HG03139 (cell line): ENCODE measurements around the gene MAD1L1.

Experiments
- ATAC-seq: cut with Tn5 transposase; IDR thresholded peaks from one replicate; pipeline ENCODE4 v1.9.1; 2021; ENCODE audit not compliant: unreplicated experiment

MAD1L1 gene

DNA sequence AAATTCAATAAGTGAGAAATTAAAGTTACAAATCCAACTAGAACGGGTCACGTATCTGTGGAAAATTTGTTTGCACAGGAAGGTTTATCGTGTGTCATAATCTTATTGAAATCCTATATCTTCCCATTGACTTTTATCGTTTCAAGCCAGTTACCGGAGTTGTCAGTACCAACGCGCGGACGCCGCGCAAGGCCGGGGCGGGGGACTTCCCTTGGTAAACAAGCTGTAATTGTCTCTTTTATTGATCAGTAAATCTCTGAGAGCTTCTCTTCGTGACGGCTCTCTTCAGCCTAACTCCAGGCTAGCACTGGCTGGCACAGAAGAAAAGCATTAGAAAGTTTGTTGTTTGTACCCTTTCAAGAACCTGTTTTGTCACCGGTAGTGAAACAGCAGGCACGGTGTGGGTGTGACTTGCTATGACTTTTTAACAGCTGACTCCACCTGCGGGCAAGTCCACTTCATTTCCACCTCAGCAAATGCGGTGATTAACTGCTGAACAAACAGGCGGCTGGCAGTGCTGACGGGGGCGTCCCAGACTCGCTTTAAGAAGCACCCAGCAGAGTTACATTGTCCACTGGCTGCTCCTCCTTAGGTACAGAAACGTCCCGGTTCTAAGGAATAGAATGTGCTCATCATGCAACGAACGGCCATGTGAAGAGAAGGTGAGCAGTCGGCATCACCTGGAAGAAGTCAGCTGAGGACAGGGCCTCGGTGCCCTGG lies 215.8 kb downstream of the MAD1L1 start:
- ATAC-seq = no peak

DNA sequence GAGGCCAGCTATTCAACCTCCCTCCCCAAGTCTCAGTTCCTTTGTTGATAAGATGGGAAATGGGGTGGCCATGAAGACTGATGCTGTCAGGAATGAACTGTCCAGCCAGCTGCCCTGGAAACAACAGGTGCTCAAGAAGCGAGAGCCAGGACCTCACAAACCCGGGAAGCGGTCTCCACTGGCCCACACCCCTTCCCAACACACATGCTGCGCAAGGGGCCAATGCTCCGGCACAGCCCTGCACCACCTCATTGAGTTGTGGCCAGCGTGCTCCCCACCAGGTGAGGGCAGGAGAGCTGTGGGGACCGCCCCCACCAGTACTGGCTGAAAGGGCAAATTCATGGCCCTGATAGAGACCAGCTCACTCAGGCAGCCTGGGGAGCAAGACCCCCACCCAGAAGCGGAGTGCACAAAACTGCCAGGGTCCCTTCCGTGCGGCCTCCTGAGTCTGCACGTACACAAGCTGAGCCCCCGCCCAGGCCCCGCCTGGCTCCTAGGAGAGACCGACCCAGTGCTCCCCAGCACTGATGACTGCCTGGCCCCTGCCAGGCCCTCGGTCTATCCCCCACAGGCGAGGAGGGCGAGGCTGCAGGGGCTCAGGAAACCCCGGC lies 216.6 kb downstream of the MAD1L1 start:
- ATAC-seq = no peak

DNA sequence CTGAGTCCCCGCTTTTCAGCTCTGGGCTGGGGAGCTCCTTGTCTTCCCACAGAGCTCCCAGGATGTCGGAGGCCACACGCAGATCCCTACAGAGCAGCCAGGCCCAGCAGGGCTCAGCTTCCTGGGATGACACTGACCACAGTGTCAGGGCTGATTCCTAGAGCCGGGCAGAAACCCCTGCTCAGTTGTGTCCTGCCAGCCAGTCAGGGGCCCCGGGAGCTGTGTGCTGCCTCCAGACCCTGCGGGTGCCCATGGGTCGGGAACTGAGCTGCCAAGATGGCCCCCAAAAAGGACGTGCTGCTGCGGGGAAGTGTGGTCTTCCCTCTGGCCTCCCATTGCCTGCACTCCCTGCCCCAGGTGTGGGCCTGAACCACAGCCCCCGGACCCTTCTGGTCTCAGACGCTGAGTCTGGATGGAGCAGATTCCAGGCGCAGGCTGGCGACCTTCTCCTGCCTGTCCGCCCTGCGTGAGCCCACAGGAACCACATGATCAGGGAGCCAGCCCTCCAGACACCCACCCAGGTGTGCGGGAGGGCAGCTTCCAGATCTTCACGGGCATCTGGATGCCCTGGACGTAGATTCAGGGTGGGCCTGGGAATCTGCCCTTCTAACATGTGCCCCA lies 217.4 kb downstream of the MAD1L1 start:
- ATAC-seq = no peak

DNA sequence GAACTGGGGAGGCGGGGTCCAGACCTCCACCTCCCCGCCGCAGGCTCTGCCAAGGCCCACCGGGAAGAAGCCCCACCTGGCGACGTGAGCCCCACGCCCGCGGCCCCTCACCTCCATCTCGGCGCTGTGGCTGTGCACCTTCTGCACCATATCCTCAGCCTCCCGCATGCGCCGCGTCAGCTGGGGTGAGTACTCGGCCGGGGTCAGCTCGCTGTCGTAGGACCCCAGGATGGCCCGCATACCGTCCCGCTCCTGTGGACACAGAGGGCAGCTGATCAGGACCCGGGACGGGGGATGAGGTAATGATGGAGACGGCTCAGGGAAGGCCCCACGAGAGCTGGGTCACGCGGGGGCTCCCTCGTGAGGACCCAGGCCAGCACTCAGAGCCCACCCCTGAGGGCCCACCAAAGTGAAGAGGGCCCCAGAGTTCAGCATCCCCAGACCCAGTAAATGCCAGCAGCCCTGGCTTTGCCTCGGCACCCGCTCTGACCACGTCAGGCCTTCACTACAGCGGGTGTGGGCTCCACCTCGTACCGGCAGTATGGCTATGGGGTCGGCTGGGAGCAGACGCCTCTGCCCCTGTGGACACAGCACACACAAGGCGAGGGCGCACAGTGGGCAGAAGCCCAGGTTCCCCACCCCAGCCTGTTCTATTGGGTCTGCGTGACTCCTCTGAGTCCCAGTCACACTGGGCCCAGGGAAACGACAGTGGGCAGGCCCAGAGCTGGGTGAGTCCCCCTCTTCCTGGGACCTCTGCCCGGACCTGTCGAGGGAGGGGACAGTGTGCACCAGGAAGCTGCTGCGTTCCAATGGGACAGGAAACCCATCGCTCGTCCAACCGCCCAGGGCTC lies 218.1 kb downstream of the MAD1L1 start:
- ATAC-seq = no peak

DNA sequence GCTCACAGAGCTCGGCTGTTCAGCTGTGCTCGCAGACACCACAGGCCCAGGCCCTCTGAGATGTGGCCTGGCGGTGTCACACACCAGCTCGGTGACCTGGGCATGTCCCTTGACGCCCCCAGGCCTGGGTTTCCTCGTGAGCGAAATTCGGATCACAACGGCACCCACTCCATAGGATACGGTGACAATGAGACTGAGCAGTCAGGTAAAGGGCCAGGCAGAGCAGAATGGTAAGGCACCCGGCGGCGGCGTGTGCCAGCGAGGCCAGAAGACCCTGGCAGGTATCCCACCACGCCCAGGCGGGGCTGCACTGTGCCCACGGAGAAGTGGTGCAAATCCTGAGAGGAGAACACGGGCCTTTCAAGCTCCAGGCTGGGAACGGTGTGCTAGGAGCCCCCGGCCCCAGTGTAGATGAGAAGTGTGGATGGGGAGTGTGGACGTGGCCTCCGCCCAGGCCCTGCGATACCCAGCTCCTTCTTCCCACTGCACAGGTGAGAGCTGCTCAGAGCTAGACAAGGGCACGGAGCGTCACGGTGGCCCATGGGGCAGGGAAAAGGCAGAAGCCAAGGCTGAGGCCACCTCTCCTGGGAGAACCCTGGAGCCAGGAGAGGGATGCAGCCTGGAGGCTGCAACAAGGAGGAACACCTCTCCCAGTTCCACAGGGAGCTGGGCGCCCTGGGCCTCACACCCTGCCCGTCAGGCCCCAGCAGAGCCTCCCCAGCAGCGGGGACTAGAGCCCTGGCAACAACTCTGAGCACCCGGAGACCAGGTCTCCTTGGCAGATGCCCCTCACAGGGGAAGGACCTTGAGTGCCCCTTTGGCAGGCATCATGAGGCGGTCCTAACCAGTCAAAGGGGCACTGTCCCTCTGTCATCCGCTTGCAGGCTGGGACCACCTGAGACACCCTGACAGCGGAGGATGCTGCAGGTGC lies 219.1 kb downstream of the MAD1L1 start:
- ATAC-seq = no peak

DNA sequence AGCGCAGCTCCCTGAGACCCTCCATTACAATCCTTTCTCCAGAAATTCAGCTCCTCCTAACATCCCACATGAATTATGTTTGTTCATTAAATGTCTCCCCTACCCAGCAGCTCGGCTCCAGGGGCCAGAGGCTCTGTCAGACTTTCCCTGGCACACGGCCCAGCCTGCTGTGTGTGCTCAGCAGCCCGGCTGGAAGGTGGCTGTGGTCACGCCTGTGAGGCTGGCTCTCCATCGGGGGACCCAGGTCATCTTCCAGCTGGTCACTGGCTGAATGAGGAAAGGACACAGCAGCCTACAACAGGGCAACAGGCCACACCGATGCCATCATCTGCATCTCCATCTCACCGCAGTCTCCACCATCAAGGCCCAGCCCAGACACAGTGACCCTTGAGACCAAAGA lies 219.8 kb downstream of the MAD1L1 start:
- ATAC-seq = no peak

DNA sequence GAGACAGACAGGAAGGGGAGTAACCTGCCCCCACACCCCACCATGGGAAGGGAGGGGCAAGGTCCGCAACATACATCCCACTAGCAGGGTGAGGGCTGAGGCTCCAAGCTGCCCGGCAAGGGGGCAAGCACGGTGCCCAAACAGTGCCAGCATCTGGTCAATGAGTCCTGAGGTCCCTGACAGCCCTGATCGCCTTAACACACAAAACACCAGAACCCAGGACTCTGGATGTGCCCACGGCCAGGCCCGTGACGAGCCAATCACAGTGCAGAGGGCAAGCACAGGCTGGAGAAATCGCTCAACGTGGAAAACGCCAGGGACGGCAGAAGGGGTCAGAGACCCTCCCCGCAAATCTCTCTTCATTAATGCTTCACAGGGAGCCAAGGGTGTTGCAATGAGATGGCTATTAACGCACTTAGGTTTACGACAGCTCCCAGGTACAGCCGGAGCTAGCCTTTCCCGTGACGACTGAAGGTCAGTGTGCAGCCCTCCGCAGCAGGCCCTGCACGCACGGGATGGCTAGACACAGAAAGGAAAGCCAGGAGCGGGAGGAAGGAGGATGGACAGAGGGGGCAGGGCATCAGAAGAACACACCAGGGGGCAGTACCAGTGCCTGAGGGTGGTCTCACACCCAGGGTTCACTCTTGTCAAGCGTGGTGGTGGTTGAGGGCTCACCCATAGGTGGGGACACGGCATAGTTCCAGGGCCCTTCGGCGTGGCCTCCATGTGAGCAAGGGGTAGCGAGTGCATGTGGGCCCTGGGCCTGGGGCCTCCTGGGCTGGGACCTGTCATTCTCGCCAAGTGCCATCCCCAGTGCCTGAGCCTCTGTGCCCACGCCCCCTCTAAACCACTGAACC lies 220.5 kb downstream of the MAD1L1 start:
- no peak for ATAC-seq

DNA sequence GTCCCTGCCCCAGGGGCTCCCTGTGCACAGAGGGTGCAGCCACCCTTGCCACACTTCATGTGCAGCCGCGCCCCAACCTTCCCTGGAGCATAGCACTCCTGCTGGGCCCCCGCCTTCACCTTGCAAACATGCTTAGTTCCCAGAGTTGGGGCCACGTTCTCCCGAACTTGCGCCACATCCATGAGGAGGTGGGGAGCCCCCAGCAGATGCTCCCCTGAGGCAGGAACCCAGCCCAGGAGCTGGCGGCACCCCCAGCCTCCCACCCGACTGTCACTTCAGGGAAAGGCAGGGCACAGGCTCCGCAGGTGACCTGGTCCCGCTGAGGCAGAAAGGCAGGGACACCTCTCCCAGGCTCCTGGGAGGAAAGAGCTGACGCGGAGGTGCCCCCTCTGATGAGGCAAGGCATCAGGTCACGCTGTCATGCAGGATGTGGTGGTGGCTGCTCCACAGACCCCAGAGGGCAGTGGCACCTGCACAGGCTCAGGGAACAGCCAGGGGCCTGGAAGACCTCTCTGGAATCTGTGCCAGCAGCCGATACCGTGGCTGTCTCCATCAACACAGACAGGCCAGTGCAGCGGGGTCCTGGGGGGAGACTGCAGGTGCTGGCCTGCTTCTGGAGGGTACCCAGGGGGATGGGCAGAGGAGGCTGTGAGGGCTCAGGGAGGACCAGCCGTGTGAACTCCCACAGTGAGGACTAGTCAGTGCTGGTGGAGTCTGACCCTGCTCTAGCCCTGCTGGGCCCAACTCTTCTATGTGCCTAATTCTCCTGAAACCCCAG lies 221.3 kb downstream of the MAD1L1 start:
- ATAC-seq = no peak

DNA sequence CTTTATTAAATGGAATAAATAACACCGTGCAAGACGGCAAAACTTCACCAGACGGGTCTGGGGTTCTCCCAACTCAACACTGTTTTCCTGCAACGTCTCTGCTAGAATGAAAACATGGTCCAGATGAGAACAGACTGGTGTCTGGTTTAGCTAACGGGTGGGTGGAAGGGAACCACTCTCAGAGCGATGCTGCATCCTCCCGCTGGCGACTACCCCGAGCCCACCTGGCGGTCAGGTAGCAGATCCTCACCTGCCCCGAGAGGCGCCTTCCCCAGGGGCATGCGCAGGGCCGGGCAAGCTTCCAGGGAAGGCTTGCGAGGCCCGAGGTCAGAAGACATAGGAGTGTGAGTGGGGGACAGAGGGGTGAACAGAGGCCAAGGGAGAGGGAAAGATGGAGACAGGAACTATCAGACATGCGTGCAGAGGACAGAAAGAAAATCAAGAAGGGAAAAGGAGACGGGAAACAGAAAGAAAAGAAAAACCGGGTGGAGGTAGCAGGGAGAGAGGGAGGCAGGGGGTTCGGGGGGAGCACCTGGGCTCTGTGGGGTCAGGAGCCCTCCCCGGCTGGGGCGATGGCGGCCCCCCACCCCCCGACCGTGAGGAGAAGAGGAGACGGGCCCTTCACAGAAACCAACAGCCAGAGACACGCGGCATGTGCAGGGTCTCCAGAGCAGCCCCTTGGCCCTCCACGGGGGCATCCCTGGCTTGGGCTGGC lies 222.0 kb downstream of the MAD1L1 start:
- ATAC-seq = no peak

DNA sequence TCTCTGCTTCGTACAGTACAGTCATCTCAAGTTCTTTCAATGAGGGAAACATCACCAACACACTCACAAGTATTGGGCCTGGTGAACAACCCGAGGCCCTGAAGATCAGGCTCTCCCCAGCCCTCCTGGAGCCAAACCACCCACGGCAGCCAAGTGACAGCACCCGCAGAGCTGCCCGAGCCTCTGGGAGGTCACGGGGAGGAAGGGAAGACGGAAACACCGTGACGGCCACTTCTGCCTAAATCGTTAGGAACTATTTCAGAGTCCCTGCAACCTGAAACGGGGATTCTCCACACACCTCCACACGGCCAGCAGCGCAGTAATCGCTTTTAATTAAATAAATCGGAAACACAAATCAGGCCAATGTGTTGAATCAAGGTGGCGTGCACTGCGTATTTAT lies 222.6 kb downstream of the MAD1L1 start:
- ATAC-seq = no peak

DNA sequence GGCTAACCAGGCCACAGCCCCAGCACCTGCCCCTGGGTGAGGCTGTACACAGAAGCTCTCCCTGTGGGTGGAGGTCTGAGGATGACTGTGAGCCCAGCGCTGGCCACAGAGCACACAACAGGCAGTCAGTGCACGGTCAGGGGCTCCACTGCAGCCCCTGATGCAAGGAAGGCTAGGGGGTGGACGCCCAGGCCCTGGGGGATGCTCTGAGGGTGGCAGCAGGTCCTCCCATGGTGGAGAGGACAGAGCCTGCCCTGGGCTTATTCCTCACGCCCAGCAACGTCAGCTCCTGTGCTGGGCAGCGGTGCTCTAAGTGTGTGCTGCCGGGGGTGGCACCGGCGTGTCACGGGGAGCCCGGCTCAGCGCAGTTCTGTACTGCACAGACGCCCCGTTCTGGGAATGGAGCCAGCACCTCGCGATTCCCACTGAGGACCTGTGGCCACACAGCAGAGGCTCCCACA lies 223.2 kb downstream of the MAD1L1 start:
- ATAC-seq = no peak

DNA sequence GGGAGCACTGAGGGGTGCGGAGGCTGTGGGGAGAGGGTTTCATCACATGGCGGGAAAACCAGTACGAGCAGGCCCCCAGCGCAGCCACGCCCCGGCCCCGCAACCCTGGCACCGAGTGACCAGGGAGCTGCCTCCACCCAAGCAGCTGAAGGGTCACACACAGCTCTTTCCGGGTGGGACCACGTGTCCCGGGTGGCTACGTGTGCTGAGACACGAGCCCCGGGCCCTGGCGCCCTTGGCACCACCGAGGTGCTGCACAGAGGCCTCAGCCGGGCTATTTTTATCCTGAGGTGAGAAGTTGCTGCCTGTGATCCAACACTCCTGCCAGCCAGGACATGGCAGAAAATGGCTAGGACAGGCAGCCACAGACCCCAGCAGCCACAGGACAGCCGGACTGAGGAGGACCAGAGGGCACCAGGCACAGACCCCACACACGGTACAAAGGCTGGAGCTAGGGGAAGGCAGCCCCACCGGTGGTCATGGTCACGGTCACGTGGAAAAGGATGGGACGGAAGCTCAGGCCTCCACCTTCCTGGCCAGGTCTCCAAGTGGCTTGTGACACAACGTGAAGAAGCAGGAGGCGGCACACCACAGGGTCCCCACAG lies 223.7 kb downstream of the MAD1L1 start:
- ATAC-seq = no peak

DNA sequence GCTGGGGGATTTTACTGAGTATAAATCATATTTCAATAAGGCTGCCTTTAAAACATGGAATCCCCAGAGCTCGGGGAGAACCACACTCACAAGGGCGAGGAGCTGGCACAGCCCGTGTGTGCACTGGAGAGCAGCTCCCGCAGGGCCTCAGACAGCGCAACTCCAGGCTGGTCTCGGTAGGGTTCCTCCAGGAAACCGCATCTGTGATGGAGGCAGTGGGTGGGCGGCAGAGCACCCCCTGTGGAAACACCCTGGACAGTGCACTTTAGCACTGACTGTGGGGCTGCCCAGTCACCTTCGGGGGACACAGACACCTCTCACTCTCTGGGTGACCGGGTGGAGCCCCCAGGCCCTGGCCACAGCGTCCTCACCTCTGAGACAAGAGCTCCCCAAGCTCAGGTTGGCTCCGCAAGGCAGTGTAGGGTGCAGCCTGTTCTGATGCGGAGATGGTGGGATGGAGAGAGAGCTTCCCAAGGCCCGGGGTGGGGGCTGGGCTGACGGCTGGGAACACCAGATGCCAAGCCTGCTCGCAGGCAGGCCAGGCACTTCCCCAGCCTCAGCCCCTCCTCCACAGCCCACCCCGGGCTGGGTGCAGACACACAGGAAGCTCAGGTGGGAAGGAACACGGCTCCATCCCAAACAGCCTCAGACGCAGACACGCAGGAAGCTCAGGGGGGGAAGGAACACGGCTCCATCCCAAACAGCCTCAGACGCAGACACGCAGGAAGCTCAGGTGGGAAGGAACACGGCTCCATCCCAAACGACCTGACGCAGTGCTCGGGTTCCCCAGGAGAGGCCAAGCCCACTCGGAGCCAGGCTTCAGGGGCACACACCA lies 224.4 kb downstream of the MAD1L1 start:
- no peak for ATAC-seq

DNA sequence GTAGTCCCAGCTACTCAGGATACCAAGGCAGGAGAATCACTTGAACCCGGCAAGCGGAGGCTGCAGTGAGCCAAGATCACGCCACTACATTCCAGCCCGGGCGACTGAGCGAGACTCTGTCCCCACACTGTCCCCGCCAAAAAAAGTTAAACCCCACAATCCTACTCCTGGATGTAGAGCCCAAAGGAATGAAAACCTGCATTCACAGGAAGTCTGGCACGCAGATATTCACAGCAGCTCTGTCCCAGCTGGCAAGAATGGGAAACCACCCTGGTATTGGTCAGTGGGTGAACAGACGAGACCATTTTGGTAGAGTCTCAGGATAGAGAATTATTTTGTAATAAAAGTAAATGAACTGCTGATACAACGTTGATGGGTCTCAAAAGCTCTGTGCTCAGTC lies 225.2 kb downstream of the MAD1L1 start:
- ATAC-seq = no peak

DNA sequence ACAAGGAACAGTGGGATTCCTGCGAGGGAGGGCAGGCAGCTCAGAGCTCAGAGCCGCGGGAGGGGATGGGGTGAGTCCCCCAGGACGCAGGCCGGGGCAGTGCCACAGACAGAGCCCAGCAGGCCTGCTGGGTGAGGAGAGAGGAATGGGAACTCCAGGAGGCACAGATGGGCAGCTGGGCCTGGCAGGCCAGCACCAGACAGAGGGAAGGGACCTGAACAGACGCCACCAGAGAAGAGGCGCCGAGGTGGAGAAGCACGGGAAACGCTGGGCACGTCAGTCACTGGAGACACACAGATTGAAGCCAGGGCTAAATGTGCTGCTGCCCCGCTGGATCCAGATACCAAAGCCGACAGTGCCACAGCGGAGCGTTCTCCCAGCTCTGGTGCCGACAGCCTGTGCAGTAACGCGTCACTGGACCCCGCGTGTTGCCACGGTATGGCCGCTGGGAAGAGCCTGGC lies 225.8 kb downstream of the MAD1L1 start:
- ATAC-seq = no peak

DNA sequence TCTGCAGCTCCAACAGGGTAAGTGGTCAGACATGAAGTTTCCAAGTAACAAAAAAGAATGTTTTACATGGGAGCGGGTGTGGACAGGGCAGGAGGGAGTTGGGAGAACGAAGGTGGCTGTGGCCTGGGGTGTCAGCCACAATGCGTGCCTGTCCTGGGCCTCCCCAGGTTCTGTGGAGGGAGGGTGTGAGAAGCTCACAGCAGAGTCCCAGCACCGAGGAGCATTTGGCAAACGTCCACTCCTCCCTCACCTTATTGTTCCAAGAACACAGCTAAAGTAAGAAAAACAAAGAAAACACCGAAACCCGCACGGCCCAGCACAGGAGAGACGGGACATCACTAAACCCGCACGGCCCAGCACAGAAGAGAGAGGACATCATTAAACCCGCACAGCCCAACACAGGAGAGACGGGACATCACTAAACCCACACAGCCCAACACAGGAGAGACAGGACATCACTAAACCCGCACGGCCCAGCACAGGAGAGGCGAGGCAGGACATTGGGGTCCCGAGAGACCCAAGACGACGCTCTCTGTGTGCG lies 226.4 kb downstream of the MAD1L1 start:
- no peak for ATAC-seq
